GM12878 (cell line): ENCODE results near the gene ADCY9.

Source experiments
- HCFC1 ChIP-seq: fragments of 150-350 bp; IDR thresholded peaks from 2 replicates; pipeline ENCODE4 v1.6.1; 2014; ENCODE audit warnings: low read length
- MXI1 ChIP-seq: fragments of 150-350 bp; IDR thresholded peaks from 2 replicates; pipeline ENCODE4 v1.6.1; 2011; ENCODE audit warnings: low read depth, mild to moderate bottlenecking, inconsistent platforms, low read length, improper control_type of control experiment
- YBX1 ChIP-seq: fragments of 450-650 bp; IDR thresholded peaks from 2 replicates; pipeline ENCODE4 v1.6.1; 2016; ENCODE audit warnings: antibody characterized with exemption
- TF ChIP-seq, protein P1 (sequence below), 3 experiments: IDR thresholded peaks in 2 of 3; conservative IDR thresholded peaks in 1 of 3; 2 replicates each; pipeline ENCODE4 v1.5.1; 2011; ENCODE audit warnings: low read depth in 3 of 3, low read length in 3 of 3, mild to moderate bottlenecking in 3 of 3, control low read depth in 2 of 3, moderate library complexity in 2 of 3, inconsistent platforms in 1 of 3, mixed read lengths in 1 of 3; ENCODE audit not compliant: control insufficient read depth in 2 of 3, insufficient read depth in 1 of 3; ENCODE audit errors: extremely low read depth in 1 of 3

DNA sequence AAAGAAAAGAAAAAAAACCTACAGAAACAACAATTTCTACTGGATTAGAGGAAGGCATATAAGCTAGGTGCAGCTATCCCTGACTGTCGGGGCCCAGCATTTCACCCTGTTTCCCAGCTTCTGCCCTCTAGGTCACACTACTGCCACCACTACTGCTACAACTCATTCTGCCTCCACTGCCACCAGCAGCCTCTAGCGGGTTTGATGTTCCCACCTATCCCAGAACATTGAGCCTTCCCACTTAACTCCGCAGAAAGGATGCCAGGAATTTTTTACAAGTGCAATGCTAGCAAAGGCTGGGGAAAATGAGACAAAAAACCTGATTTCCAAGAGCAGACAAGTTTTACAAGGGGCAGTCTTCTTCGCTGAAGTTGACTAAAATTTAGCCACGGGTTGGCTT lies 10.4 kb downstream of the ADCY9 start:
- TF ChIP-seq, protein P1, sequence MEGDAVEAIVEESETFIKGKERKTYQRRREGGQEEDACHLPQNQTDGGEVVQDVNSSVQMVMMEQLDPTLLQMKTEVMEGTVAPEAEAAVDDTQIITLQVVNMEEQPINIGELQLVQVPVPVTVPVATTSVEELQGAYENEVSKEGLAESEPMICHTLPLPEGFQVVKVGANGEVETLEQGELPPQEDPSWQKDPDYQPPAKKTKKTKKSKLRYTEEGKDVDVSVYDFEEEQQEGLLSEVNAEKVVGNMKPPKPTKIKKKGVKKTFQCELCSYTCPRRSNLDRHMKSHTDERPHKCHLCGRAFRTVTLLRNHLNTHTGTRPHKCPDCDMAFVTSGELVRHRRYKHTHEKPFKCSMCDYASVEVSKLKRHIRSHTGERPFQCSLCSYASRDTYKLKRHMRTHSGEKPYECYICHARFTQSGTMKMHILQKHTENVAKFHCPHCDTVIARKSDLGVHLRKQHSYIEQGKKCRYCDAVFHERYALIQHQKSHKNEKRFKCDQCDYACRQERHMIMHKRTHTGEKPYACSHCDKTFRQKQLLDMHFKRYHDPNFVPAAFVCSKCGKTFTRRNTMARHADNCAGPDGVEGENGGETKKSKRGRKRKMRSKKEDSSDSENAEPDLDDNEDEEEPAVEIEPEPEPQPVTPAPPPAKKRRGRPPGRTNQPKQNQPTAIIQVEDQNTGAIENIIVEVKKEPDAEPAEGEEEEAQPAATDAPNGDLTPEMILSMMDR (IDR thresholded peaks at IDR 0.05 in 2 of 3, conservative IDR thresholded peaks at IDR 0.05 in 1 of 3; ENCODE audit: control insufficient read depth in 2 of 3, extremely low read depth in 1 of 3, insufficient read depth in 1 of 3, low read depth in 3 of 3, low read length in 3 of 3) = no peak
- TF ChIP-seq MXI1 (no peak), HCFC1 (no peak), YBX1 (no peak)
